HepG2 (cell line): ENCODE data around the gene BAHD1. TPM values are rescaled to one million over a fixed set of nuclear protein-coding genes. Genes with fewer than 3 reads are reported as not detected.

Experiments
- ATF7 ChIP-seq, 2 experiments: fragments of 450-650 bp in 1 of 2; sonication (generic) in 1 of 2; formaldehyde crosslinking in 1 of 2; IDR thresholded peaks; 2 replicates each; pipeline versions ENCODE4 v1.4.0 to v1.6.1; 2016 to 2020; ENCODE audit warnings: antibody characterized with exemption in 1 of 2, mild to moderate bottlenecking in 1 of 2, missing genetic modification reagents in 1 of 2
- CENPT ChIP-seq: sonication (generic); formaldehyde crosslinking; IDR thresholded peaks from 2 replicates; pipeline ENCODE4 v1.8.0; 2022; ENCODE audit warnings: low read depth, mild to moderate bottlenecking, moderate library complexity, missing genetic modification reagents
- EED ChIP-seq: sonication (generic); formaldehyde crosslinking; IDR thresholded peaks from 2 replicates; pipeline ENCODE4 v1.5.0; 2020; ENCODE audit warnings: mild to moderate bottlenecking, missing genetic modification reagents
- FOXM1 ChIP-seq: sonication (generic); formaldehyde crosslinking; IDR thresholded peaks from 2 replicates; pipeline ENCODE4 v1.5.0; 2020; ENCODE audit warnings: missing genetic modification reagents
- HMG20A ChIP-seq: IDR thresholded peaks from 2 replicates; pipeline ENCODE4 v1.6.1; 2016; ENCODE audit warnings: borderline replicate concordance
- HNRNPH1 ChIP-seq: fragments of 200-400 bp; formaldehyde crosslinking; optimal IDR thresholded peaks from 2 replicates; pipeline ENCODE3; 2017; ENCODE audit warnings: mild to moderate bottlenecking, low read depth, low read length
- ISL2 ChIP-seq: sonication (generic); formaldehyde crosslinking; IDR thresholded peaks from 2 replicates; pipeline ENCODE4 v1.5.0; 2020; ENCODE audit warnings: missing genetic modification reagents
- RNF2 ChIP-seq: fragments of 450-650 bp; conservative IDR thresholded peaks from 2 replicates; pipeline ENCODE4 v1.6.1; 2016; ENCODE audit warnings: low read depth
- SMAD3 ChIP-seq: sonication (generic); formaldehyde crosslinking; IDR thresholded peaks from 2 replicates; pipeline ENCODE4 v1.4.0; 2020; ENCODE audit warnings: missing genetic modification reagents
- SMAD9 ChIP-seq: sonication (generic); formaldehyde crosslinking; IDR thresholded peaks from 2 replicates; pipeline ENCODE4 v1.5.1; 2020; ENCODE audit warnings: mild to moderate bottlenecking, missing genetic modification reagents
- ZBTB8A ChIP-seq: sonication (generic); formaldehyde crosslinking; IDR thresholded peaks from 2 replicates; pipeline ENCODE4 v1.4.0; 2020; ENCODE audit warnings: mild to moderate bottlenecking, low read depth, missing genetic modification reagents, borderline replicate concordance
- ZFP36L2 ChIP-seq: sonication (generic); formaldehyde crosslinking; IDR thresholded peaks from 2 replicates; pipeline ENCODE4 v1.4.0; 2020; ENCODE audit warnings: missing genetic modification reagents
- ZNF580 ChIP-seq: IDR thresholded peaks from 2 replicates; pipeline ENCODE4 v1.6.1; 2016; ENCODE audit warnings: low read depth, borderline replicate concordance
- ZNF644 ChIP-seq: IDR thresholded peaks from 2 replicates; pipeline ENCODE4 v1.6.1; 2016; ENCODE audit warnings: low read depth
- ZNF775 ChIP-seq: sonication (generic); formaldehyde crosslinking; IDR thresholded peaks from 2 replicates; pipeline ENCODE4 v1.4.0; 2020; ENCODE audit warnings: missing genetic modification reagents, mild to moderate bottlenecking, moderate library complexity, borderline replicate concordance
- polyA plus RNA-seq, 8 experiments: library from polyadenylated mRNA; depleted of rRNA in 3 of 8; stranded (reverse) in 7 of 8; unstranded in 1 of 8; fragments of >200 nt; fragmentation: Illumina TruSeq in 4 of 8; extraction: Trizol in 4 of 8; gene quantifications; 2 replicates each; pipeline versions ENCODE4 v1.2.1 to v1.2.3, GENCODE V29; 2011 to 2016; ENCODE audit warnings: low read depth in 4 of 8, missing spikeins in 1 of 8, mixed read lengths in 1 of 8; ENCODE audit not compliant: insufficient read depth in 1 of 8
- total RNA-seq, 5 experiments: library from RNA; depleted of rRNA; stranded (reverse); fragments of >200 nt; fragmentation: Illumina TruSeq; extraction: Trizol; gene quantifications; 2 replicates each; pipeline ENCODE4 v1.2.3, GENCODE V29; 2016; ENCODE audit warnings: low read depth in 1 of 5
- TF ChIP-seq, protein P1 (sequence below), 2 experiments: fragments of 450-650 bp in 1 of 2; sonication (generic) in 1 of 2; formaldehyde crosslinking; IDR thresholded peaks; 2 replicates each; pipeline versions ENCODE4 v1.5.0 to v1.8.0; 2020 to 2022; ENCODE audit warnings: mild to moderate bottlenecking in 1 of 2, missing genetic modification reagents in 1 of 2
- TF ChIP-seq, protein P2 (sequence below): IDR thresholded peaks from 2 replicates; pipeline ENCODE4 v1.6.1; 2016; ENCODE audit warnings: mild to moderate bottlenecking
- TF ChIP-seq, protein P3 (sequence below): sonication (generic); formaldehyde crosslinking; IDR thresholded peaks from 2 replicates; pipeline ENCODE4 v1.4.0; 2020; ENCODE audit warnings: missing genetic modification reagents
- TF ChIP-seq, protein P4 (sequence below): IDR thresholded peaks from 2 replicates; pipeline ENCODE4 v1.6.1; 2018; ENCODE audit warnings: missing genetic modification reagents, mild to moderate bottlenecking, missing compliant biosample characterization

BAHD1 gene
- total and polyA plus RNA-seq, 2 of the 13 experiments (the other 11 are each of a cell fraction or from before 2014, with no cell fraction given): 3.3 to 8.7 TPM

- TF ChIP-seq, protein P1, sequence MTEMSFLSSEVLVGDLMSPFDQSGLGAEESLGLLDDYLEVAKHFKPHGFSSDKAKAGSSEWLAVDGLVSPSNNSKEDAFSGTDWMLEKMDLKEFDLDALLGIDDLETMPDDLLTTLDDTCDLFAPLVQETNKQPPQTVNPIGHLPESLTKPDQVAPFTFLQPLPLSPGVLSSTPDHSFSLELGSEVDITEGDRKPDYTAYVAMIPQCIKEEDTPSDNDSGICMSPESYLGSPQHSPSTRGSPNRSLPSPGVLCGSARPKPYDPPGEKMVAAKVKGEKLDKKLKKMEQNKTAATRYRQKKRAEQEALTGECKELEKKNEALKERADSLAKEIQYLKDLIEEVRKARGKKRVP (CRISPR knock-in tag; IDR thresholded peaks at IDR 0.05): peak in 1 of 2 experiments; percentile 76; a peak in 2 of 4 replicates
- peak; percentile 54; the same call in 1 of the 2 replicates for TF ChIP-seq HMG20A (CRISPR knock-in tag)
- 0 out of 2 replicates have a peak, but pooled peaks have one; percentile 12 for TF ChIP-seq ATF7 (IDR thresholded peaks at IDR 0.05)
- TF ChIP-seq ATF7 (CRISPR knock-in tag; IDR thresholded peaks at IDR 0.05): no peak
- TF ChIP-seq ZNF580: no peak
- TF ChIP-seq ZFP36L2 (CRISPR knock-in tag): no peak
- no peak for TF ChIP-seq RNF2
- TF ChIP-seq HNRNPH1: no peak
- TF ChIP-seq, protein P2, sequence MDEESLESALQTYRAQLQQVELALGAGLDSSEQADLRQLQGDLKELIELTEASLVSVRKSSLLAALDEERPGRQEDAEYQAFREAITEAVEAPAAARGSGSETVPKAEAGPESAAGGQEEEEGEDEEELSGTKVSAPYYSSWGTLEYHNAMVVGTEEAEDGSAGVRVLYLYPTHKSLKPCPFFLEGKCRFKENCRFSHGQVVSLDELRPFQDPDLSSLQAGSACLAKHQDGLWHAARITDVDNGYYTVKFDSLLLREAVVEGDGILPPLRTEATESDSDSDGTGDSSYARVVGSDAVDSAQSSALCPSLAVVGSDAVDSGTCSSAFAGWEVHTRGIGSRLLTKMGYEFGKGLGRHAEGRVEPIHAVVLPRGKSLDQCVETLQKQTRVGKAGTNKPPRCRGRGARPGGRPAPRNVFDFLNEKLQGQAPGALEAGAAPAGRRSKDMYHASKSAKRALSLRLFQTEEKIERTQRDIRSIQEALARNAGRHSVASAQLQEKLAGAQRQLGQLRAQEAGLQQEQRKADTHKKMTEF: peak; percentile 48; the same call in 1 of the 2 replicates
- no peak for TF ChIP-seq ISL2 (CRISPR knock-in tag)
- TF ChIP-seq EED (CRISPR knock-in tag): no peak
- no peak for TF ChIP-seq ZNF775 (CRISPR knock-in tag)
- TF ChIP-seq, protein P3, sequence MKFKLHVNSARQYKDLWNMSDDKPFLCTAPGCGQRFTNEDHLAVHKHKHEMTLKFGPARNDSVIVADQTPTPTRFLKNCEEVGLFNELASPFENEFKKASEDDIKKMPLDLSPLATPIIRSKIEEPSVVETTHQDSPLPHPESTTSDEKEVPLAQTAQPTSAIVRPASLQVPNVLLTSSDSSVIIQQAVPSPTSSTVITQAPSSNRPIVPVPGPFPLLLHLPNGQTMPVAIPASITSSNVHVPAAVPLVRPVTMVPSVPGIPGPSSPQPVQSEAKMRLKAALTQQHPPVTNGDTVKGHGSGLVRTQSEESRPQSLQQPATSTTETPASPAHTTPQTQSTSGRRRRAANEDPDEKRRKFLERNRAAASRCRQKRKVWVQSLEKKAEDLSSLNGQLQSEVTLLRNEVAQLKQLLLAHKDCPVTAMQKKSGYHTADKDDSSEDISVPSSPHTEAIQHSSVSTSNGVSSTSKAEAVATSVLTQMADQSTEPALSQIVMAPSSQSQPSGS (CRISPR knock-in tag): peak; percentile 82
- TF ChIP-seq SMAD9 (CRISPR knock-in tag): no peak
- TF ChIP-seq SMAD3 (CRISPR knock-in tag): 0 out of 2 replicates have a peak, but pooled peaks have one; percentile 45
- no peak for TF ChIP-seq FOXM1 (CRISPR knock-in tag)
- TF ChIP-seq ZBTB8A (CRISPR knock-in tag): no peak
- peak; percentile 56; the same call in 1 of the 2 replicates for TF ChIP-seq ZNF644
- TF ChIP-seq, protein P4, sequence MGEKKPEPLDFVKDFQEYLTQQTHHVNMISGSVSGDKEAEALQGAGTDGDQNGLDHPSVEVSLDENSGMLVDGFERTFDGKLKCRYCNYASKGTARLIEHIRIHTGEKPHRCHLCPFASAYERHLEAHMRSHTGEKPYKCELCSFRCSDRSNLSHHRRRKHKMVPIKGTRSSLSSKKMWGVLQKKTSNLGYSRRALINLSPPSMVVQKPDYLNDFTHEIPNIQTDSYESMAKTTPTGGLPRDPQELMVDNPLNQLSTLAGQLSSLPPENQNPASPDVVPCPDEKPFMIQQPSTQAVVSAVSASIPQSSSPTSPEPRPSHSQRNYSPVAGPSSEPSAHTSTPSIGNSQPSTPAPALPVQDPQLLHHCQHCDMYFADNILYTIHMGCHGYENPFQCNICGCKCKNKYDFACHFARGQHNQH: 0 out of 2 replicates have a peak, but pooled peaks have one; percentile 29
- no peak for TF ChIP-seq CENPT (CRISPR knock-in tag)
These were observed 28.5 kb upstream of the BAHD1 start (continued) for GRCh38 chr15:40412095-40412759.
